ENCODE results near the gene C8G. TPM values are rescaled to one million over a fixed set of nuclear protein-coding genes. Genes with fewer than 3 reads are reported as not detected.

The C8G gene
- not detected for total RNA-seq

DNA sequence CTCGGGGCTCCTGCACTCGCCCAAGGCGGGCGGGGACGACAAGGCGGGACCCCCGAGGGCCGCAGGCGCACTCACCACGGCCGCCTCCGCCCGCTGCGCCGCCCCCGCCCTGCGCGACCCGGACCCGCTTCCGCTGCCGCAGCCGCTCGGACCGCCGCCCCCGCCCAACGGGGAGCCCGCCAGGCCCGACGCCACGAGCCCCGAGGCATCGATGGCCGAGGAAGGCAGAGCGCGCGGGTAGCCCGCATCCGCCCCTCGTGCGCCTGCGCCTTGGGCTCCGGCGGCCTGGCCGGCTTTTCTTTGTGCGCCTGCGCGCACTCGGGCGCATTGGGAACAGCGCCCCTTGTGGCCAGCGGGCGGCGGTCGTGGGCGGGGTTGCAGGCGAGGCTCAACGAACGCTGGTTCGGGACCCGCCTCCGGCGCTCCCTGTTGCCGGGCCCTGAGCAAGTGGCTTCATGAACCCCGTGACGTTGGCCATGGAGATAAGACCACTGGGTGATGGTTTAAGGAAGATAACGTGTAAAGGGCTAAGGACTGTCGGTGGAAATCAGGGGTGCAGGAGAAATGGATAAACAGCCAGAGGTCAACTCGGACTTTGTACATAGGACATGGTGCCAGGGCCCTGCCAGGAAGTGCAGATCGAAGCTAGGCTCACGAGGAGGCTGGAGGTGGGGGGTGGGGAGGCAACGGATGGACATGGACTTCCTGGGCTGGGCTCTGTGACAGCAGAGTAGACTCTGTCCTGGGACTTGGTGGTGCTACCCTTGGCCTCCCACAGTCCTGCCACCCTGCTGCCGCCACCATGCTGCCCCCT, at the start of gene C8G, which contains the start of gene FBXW5:
TSS of gene C8G (plus strand) at position 725 of the 814 bp plus-strand sequence. CDS start at position 803, 78 bp downstream.
TSS of gene FBXW5 (minus strand) at position 220 of the 814 bp plus-strand sequence. CDS start 655 bp downstream, outside the sequence.
- peak; percentile 99 to 100 for DNase-seq (ENCODE audit: low spot score in 2 of 2)
- no peak for FAIRE-seq

DNA sequence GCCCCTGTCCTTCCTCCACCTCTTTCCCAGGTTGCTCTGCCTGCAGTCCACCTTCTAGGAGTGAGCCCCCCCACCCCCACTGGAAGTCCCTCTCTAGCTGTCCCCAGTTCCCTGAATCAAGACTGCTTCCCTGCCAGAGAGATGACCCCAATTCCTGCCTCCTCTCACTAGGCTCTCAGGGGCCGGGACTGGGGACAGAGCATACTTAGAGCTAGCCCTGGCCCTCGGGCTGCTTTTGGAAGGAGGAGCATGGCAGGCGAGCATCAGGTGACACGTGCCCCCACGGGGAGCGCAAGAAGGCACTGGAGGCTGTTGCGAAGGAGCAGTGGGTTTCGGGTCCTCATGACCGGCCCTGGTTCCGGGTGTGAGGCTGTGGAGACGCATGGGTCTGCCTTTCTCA, 49.0 kb upstream of the C8G start:
- FAIRE-seq, result no peak
- no peak for DNase-seq (ENCODE audit: low spot score in 2 of 2)

DNA sequence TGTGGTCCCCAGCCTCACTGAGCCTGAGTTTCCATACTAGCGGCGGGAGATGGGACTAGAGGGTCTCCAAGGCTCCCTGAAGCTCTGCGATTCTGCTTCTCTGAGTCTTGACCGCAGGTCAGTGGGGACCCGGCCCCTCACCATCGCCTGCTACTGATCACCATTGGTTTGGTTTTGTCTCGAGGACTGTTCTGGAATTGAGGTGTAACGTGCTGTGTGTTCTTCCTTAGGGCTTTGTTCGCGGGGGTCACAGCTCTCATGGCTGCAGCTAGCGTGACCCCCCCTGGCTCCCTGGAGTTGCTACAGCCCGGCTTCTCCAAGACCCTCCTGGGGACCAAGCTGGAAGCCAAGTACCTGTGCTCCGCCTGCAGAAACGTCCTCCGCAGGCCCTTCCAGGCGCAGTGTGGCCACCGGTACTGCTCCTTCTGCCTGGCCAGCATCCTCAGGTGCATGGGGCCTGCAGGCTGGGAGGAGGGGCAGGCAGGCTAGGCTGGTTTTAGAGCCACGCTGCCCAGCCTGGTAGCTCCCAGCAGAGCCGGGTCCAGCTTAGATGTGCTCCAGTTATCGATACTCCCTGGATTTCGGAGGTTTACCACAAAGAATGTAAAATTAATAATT, 46.5 kb upstream of the C8G start:
- DNase-seq (ENCODE audit: low spot score in 2 of 2), result no peak
- FAIRE-seq, result no peak

DNA sequence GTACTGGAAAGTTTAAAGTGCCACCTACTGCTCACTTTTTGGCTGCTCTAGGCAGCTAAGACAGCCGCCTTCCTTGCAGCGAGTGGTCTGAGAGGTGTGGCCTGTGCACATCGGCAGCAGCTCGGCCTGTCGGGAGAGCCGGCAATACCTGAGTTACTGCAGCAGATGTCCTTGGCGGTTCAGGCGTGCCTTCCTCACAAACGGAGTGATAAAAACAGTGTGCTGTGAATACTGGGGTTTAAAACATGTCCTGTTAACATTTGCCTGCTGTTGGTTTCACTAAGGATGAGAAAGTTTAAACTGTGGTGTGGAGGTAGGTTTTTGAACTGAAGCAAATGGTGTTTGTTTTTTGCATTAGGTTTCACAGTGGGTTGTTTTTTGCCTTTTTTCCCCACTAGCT, 45.8 kb upstream of the C8G start:
- DNase-seq (ENCODE audit: low spot score in 2 of 2), result no peak
- FAIRE-seq, result no peak

DNA sequence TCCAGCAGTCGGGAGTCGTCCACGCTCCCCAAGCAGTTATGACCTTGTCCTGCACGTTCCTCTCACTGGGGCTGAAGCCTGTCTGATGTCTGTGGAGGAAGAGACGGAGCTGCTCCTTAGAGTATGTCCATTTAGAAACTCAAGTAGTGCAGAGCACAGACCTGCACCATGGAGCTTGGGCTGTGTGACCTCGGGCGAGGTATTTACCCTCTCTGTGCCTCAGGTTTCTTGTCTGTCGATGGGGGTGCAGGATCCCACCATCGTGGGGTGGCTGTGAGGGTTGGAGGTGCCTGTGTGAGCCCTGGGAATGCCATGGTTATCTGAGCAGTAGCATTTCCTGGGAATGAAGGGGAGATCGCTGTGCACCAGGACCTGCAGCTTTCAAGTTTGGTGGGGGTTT, 44.5 kb upstream of the C8G start:
- DNase-seq (ENCODE audit: low spot score in 2 of 2) (no peak), FAIRE-seq (no peak)

DNA sequence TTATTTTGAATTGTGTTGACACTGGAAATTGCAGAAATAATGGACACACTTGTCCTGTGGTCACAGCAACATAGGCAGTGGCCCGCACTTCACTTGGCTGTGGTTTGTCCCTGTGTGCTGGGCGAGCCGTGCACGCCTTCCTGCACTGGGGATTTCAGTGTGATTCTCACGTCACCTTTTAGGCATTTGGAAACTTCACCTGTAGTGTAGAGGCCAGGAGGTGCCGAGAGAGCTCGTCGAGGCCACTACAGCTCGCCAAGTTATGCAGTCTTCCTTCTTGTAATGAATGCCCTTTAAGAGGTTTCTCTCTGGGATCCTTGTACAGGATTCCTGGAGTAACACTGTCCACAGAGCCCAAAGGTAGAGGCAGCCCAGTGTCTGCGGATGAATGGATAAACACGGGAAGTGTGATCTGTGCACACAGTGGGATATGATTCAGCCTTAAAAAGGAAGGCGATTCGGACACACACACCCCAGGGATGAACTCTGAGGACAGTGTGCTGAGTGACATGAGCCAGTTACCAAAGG, 44.0 kb upstream of the C8G start:
- DNase-seq (ENCODE audit: low spot score in 2 of 2) (no peak), FAIRE-seq (no peak)

DNA sequence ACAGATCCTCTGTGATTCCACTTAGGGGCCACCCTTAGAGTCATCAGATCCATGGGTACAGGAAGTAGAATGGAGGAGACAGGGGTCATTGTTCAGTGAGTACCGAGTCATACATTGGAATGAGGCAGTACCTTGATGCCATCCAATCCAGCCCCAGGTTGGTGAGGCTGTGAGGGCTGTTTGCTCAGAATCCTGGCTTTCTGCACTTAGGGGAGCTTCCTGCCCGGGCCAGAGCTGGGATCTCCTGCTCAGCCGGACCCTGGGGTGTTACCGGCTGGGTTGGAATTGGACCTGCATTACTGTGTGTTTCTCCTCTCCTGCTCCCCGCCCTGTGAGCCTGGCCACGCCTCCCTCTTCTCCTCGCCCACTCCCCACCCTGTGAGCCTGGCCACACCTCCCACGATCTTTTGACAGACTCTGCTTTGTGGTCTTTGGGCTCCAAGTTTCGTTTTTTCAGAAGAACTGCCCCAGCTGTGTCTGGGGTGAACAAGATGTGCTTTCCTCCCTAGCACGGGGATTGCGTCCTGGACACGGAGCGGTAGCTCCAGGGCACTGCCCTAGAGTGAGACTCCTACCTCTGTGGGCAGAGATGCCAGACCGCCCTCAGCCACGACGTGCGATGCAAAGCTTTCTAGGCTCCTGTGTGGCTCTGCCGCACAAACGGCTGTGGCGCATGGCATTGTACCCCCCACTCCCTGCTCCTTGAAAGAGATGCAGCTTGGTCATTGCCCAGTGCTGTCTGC, 43.4 kb upstream of the C8G start:
- DNase-seq (ENCODE audit: low spot score in 2 of 2) (no peak), FAIRE-seq (no peak)

DNA sequence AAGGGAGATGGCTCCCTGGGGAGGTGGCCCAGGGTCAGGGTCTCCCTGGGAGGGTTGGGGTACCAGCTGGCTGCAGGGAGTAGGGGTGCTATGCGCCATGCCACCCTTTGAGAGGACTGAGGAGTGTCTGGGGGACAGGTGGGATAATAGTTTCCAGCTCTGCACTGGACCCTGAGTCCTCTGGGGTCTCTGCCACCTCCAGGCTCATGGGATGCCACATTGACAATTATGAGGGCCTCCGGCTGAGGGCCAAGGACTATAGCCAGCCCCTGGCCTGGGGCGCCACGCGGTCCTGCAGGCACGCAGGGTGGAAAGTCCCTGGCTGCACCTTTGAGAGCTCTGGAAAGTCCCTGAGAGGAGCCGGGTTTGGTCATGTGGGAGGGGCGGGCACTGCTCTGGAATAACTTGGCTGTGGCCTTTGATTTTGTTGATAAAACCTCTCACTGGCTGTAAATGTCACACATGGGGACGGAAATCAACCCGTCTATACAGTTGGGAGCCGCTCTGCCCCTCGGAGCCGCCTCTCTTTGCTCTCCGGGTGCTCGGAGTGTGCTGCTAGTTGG, 42.7 kb upstream of the C8G start:
- no peak for FAIRE-seq
- DNase-seq (ENCODE audit: low spot score in 2 of 2), result peak in 1 of 2 donors; percentile 57

DNA sequence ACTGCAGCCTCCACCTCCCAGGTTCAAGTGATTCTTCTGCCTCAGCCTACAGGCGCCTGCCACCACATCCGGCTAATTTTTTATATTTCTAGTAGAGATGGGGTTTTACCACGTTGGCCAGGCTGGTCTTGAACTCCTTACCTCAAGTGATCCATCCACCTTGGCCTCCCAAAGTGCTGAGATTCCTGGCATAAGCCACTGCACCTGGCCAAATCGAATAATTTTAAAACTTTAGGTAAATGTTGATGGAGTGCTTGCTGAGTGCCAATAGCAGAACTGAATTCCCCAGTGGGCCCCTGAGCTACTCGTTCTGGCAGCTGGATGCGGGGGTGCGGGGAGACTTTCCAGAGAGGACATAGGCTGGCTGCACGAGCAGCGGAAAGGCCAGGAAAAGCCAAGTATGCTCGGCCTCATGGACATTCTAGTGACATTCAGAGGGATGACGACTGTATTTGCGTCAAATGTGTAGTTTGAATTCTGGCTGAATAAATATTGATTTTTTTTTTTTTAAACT, 41.9 kb upstream of the C8G start:
- DNase-seq (ENCODE audit: low spot score in 2 of 2), result no peak
- FAIRE-seq, result no peak

DNA sequence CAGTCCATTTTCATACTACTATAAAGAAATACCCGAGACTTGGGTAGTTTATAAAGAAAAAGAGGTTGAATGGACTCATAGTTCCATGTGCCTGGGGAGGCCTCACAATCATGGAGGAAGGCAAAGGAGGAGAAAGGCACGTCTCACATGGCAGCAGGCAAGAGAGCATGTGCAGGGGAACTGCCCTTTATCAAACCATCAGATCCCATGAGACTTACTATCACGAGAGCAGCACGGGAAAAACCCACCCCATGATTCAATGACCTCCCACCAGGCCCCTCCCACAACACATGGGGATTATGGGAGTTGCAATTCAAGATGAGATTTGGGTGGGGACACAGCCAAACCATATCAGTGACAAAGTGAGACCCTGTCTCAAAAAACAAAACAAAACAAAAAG, 38.8 kb upstream of the C8G start:
- FAIRE-seq (no peak), DNase-seq (ENCODE audit: low spot score in 2 of 2) (no peak)

DNA sequence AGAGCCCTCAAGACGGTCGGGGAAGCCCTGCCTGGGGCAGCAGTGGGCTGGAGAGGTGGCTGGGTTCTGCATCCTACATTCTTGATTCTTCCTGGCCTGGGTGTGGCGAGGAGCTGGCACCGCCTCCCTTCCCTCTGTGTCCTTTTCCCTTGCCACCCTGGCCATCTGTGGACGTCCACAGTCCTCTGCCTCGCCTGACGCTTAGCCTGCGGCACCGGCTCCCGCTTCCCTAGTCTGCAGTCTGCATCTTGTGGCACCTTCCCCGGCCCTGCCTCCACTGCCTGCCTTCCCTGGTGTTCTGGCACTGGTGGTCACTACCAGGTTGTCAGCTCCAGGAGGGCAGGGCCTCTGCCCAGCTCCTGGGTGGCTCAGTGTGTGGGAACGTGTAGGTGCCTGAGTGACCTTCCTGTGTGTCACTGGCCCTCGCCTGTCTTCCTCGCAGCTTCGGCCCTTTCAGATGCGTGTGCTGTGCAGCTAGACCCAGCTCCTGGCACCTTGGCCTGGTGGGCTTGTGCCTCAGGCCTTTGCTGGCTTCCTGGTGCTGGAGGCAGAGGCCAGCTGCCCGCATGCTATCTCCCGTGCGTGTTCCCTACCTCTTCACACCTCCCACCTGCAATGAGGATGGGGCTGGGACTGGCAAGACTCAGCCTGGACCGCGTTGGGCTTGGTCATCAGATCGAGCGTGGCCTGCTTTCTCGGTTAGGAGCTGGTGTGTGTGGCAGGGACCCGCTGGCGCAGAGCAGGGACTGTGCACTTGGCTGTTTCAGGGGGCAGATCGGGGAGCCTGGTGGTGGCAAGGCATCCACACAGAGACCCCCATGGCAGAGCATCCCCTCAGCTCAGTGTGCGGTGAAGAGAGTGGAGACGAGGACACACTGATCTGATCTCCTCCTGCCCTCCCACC, 37.8 kb upstream of the C8G start:
- DNase-seq (ENCODE audit: low spot score in 2 of 2) (no peak), FAIRE-seq (no peak)

DNA sequence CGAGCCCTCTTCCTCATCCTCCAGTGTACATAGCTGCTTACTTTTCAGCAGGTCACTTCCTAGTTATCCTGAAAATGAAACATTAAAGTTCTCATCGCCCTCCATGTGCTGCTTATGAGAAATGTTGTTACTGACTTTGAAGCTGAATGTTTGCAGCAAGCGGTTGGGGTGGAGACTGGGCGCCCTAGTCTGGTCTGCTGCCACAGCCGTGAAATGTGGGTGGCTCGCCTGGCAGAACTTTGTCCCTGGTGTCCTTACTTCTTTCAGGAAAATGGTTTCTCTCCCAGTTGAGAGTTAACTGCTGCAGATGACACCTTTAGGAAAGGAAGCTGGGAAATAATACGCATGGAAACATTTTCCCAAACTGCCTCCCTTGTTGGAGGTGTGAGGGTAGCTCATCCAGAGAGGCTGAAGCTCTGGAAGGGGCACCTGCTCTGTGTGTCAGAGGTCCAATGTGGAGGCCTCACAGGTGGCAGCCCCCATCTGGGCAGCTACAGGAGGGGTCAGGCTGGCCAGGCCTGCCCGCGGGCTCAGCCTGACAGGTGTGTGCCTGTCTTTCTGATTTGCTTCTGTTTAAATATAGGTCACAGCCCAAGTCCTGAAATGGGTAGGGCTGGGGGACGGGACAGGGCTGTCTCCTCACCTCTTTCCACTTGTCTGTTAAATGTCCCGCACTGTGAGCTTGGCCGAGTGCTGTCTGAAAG, 34.7 kb upstream of the C8G start:
- FAIRE-seq, result no peak
- no peak for DNase-seq (ENCODE audit: low spot score in 2 of 2)

DNA sequence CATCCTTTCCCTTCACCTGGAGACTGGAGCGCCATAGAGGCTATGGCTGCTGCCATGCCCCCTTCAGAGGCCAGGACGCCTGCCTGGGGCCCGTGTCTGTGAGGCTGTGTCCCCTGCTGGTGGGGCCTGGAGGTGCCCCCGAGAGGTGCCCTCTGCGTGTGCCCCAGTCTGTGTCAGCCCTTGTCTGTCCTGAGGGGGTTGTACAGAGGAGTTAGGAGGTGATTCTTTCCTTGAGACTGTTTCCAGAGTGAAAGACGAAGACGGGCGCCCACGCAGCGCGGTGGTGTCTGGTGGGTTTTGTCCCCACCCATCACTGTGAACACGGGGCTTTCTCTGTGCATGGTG, 34.2 kb upstream of the C8G start:
- no peak for DNase-seq (ENCODE audit: low spot score in 2 of 2)

DNA sequence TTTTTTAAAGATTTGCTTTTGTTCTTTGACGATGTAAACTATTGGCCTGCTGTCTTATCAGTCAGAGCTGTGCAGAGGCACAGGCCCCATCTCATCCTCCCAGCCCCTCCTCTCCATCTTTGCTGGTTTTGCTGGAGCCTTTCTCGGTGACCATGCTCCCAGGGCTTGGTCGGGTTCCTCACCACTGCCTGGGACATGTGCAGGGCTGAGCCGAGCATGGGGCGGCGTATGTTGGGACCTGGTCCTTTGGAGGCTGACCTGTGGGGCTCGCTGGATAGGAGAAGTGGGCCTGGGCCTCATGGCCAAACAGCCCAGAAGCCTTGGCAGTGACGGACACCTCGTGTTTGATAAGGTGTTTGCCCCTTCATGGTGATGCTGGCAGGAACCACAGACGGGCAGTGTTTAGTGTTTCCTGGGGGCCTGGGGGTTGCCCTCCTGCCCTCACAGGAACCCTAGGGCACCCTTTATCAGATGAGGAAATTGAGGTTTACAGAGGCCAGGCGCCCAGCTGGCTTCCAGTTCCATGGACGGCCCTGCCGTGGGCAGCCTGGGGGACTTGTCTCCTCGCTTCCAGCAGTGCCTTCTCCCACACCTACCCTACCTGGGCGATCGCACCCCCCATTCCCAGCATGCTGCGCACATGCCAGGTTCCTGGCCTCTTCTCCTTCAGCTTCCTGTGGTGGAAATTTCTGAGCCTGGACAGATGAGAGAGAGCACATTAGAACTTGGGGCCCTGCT, 31.2 kb upstream of the C8G start:
- DNase-seq (ENCODE audit: low spot score in 2 of 2), result no peak
- FAIRE-seq, result no peak

More for the DNA sequence above, 34.2 kb upstream of the C8G start:
- no peak for FAIRE-seq

DNA sequence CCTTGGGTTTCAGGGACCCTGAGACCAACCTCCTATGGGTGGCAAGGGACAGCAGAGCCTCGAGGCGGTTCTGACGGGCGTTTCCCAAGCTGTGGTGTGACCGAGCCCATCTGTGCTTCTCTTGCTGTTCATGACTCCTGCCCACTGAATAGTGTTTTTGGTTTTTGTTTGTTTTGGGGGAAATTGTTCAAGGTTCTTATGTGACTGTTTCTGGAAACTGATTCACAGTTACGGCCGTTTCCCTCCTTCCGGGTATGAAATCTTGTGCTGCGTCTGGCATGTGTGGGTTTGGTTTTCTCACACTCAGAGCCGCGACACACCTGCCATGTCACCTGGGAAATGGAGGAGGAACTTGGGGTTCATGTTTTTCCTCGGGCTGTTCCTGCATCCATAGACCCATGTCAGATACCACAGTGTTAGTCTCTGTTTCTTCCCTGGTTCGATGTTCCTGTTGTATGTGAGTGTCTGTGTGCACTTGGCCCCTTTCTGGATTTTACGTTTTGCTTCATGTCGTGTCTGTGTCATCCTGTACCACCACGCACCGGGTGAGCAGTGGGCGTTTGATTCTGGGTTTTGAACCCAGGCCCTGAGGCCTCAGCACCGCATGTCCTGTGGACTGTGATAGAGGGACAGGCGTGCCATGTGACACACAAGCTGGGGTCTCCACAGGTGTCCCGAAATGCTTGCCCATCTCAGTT, 29.3 kb upstream of the C8G start:
- FAIRE-seq, result no peak
- DNase-seq (ENCODE audit: low spot score in 2 of 2), result no peak

DNA sequence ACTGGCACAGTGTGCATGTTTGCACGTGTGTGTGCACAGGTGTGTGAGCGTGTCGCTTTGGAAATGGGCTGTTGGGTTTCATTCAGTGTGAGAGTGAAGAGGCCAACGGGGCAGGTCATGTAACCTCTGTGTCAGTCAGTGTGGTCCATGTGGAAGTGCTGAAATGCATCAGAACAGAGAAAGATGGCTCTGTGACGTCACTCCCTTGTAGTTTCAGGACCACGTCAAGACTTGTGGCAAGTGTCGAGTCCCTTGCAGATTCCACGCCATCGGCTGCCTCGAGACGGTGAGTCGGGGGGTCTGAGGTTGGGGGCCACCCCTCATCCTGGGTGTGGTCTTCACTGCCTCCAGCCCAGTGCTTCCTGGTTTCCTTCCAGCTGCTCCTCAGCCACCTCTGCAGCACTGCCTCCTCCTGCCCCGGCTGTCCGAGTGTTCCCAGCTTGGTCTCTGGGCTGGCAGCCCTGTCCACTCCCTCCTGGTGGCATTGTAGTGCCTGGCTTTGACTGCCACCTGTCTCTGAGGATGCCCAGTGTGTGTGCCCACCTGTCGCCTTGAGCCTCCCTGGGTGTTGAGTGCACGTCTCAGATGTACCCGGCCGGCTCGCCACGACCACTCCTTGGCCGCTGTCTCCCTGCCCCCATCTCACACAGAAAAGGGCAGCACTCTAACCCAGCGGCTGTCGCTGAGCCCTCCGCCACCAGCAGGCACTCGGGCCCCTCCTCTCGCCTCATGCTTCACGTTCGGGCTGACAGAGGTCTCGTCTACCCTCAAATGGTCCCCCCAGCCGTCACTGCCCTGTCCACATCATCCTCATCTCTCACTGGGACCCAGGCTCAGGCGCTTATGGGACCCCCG, 28.5 kb upstream of the C8G start:
- no peak for FAIRE-seq
- DNase-seq (ENCODE audit: low spot score in 2 of 2), result no peak

DNA sequence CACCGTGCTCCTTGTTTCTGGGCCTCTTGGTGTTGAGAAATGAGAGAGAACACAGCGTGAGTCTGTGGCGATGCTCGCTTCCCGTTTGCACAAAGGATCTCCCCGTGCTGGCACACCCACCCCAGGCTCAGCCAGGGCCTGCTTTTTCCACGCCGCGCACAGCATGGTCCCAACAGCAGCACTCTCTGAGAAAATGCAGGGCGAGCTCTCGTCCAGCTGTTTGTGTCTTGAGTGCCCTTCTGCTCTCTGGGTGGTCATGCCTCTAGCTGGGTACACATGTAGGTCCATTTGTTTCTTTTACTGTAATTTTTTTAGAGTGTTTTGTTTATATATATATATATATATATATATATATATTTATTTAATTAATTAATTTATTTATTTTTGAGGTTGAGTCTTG, 27.1 kb upstream of the C8G start:
- no peak for FAIRE-seq

More for the DNA sequence above, 27.1 kb upstream of the C8G start:
- DNase-seq (ENCODE audit: low spot score in 2 of 2), result no peak

Measured in frontal cortex (tissue), 4 donors.